Chondrocyte (in vitro differentiated cells): ENCODE measurements around the gene ZBTB40. TPM values are rescaled to one million over a fixed set of nuclear protein-coding genes. Genes with fewer than 3 reads are reported as not detected.

ENCODE experiments used
- DNase-seq: peaks from one replicate; pipeline ENCODE4 v3.0.0; 2021; ENCODE audit warnings: mixed read lengths, low spot score
- H3K27ac Mint-ChIP-seq: one replicate; pipeline ENCODE4 v1.8.0; 2021; ENCODE audit warnings: mild to moderate bottlenecking, moderate library complexity, mixed read lengths; ENCODE audit not compliant: unreplicated experiment
- H3K27me3 Mint-ChIP-seq: 2 replicates; pipeline ENCODE4 v1.8.0; 2021; ENCODE audit warnings: low read depth, mixed read lengths
- H3K36me3 Mint-ChIP-seq: 2 replicates; pipeline ENCODE4 v1.8.0; 2021; ENCODE audit warnings: low read depth, mixed read lengths
- H3K4me1 Mint-ChIP-seq: 2 replicates; pipeline ENCODE4 v1.8.0; 2021; ENCODE audit warnings: low read depth, mild to moderate bottlenecking, mixed read lengths
- H3K4me3 Mint-ChIP-seq: one replicate; pipeline ENCODE4 v1.8.0; 2021; ENCODE audit warnings: mild to moderate bottlenecking, moderate library complexity, mixed read lengths; ENCODE audit not compliant: unreplicated experiment
- H3K9me3 Mint-ChIP-seq: 2 replicates; pipeline ENCODE4 v1.8.0; 2021; ENCODE audit warnings: low read depth, mixed read lengths
- total RNA-seq: library from RNA; stranded (reverse); gene quantifications from 3 replicates; pipeline ENCODE4 v1.2.1, GENCODE V29; 2021
- TF ChIP-seq, protein P1 (sequence below): fragments of 200-600 bp; sonication (generic); IDR thresholded peaks from 2 replicates; pipeline ENCODE4 v1.5.0; 2021; ENCODE audit warnings: antibody characterized with exemption, mild to moderate bottlenecking, moderate library complexity

Gene ZBTB40
- total RNA-seq, 1 donor from 2014 or later = 16.3 TPM

DNA sequence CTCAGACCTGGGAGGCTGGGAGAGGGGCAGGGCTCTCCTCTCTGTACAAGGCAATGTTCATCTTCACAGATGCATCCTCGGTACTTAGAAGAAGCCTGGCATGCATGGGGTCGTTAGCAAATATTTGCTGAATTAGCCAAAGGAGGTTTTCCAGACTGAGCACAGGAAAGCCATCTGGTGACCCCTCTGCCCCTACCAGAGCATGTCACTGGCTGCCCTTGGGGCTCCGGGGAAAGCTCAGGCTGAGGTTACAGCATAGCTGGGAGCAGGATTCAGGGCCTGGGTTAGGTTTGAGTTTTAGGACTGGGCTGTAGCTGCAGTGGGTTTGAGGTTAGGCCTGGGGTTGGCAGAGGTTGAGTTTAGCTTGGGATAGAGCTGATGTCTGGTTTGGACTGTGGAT, 43.4 kb upstream of the ZBTB40 start:
- Mint-ChIP-seq H3K4me1 (peaks cover 18% of the 10 kb centered on the region), H3K27me3 (peaks cover 15% of the 10 kb centered on the region), H3K27ac (no peak overlapping the region), H3K4me3 (no peak overlapping the region), H3K36me3 (peaks cover 3% of the 10 kb centered on the region), H3K9me3 (peaks cover 4% of the 10 kb centered on the region)
- DNase-seq = no peak
- TF ChIP-seq, protein P1, sequence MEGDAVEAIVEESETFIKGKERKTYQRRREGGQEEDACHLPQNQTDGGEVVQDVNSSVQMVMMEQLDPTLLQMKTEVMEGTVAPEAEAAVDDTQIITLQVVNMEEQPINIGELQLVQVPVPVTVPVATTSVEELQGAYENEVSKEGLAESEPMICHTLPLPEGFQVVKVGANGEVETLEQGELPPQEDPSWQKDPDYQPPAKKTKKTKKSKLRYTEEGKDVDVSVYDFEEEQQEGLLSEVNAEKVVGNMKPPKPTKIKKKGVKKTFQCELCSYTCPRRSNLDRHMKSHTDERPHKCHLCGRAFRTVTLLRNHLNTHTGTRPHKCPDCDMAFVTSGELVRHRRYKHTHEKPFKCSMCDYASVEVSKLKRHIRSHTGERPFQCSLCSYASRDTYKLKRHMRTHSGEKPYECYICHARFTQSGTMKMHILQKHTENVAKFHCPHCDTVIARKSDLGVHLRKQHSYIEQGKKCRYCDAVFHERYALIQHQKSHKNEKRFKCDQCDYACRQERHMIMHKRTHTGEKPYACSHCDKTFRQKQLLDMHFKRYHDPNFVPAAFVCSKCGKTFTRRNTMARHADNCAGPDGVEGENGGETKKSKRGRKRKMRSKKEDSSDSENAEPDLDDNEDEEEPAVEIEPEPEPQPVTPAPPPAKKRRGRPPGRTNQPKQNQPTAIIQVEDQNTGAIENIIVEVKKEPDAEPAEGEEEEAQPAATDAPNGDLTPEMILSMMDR = no peak

DNA sequence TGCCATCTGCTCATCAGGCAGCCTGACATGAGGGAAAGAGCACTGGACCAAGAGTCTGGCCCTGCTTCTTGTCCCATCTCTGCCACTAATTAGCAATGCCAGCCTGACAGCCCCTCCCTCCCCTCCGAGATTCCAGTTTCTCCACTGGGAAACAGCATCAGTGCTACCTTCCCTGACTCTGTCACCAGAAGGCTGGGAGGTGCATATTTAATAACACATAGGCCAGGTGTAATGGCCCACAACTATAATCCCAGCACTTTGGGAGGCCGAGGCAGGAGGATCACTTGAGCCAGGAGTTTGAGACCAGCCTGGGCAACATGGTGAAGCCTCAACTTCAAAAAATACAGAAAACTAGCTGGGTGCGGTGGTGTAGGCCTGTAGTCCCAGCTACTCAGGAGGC, 41.2 kb upstream of the ZBTB40 start:
- Mint-ChIP-seq H3K4me3 (no peak overlapping the region), H3K27me3 (no peaks in the 10 kb centered on the region), H3K27ac (no peak overlapping the region), H3K4me1 (peaks cover 33% of the 10 kb centered on the region), H3K36me3 (peaks cover 3% of the 10 kb centered on the region), H3K9me3 (peaks cover 4% of the 10 kb centered on the region)
- DNase-seq = no peak
- TF ChIP-seq, protein P1 = no peak

DNA sequence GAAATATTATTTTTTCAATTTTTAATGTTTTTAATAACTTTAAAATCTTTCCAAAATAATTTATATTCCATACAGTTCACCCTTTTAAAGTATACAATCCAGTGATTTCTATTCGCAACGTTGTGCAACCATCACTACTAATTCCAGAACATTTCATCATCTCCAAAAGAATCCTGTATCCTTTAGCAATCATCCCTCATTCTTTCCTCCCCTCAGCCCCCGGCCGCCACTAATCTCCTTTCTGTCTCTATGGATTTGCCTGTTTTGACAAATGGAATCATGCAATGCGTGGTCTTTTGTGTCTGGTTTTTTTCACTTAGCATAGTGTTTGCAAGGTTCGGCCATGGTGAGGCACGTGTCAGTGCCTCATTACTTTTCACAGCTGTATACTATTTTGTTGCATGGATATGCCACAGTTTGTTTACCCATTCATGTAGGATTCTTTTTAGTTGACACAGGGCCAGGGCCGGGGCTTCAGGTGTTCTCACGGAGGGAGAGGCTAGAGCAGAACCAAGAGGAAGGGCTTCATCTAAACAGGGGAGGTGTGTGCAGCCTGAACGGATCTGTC, 40.6 kb upstream of the ZBTB40 start:
- Mint-ChIP-seq H3K36me3 (peaks cover 3% of the 10 kb centered on the region), H3K27me3 (no peaks in the 10 kb centered on the region), H3K27ac (no peak overlapping the region), H3K4me3 (no peak overlapping the region), H3K9me3 (peaks cover 4% of the 10 kb centered on the region), H3K4me1 (peaks cover 33% of the 10 kb centered on the region)
- no peak for DNase-seq
- TF ChIP-seq, protein P1 = no peak

DNA sequence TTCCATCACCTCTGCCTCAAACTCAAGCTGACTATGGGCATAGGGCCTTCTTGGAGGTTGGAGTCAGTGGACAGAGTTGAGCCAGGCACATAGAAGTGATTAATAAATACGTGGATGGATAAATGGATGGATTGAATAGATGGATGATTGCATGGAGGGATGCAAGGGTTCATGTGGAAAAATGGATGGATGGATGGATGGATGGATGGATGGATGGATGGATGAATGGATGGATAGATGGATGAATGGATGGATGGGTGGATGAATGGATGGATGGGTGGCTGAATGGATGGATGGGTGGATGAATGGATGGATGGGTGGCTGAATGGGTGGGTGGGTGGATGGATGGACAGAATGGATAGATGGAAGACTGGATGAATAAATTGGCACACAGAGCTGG, 40.1 kb upstream of the ZBTB40 start:
- H3K4me1 Mint-ChIP-seq = peaks cover 35% of the 10 kb centered on the region
- H3K27me3 Mint-ChIP-seq = no peaks in the 10 kb centered on the region
- TF ChIP-seq, protein P1 = no peak
- H3K36me3 Mint-ChIP-seq = peaks cover 3% of the 10 kb centered on the region
- no peak for DNase-seq
- H3K4me3 Mint-ChIP-seq = no peak overlapping the region
- no peak overlapping the region for H3K27ac Mint-ChIP-seq
- peaks cover 4% of the 10 kb centered on the region for H3K9me3 Mint-ChIP-seq

DNA sequence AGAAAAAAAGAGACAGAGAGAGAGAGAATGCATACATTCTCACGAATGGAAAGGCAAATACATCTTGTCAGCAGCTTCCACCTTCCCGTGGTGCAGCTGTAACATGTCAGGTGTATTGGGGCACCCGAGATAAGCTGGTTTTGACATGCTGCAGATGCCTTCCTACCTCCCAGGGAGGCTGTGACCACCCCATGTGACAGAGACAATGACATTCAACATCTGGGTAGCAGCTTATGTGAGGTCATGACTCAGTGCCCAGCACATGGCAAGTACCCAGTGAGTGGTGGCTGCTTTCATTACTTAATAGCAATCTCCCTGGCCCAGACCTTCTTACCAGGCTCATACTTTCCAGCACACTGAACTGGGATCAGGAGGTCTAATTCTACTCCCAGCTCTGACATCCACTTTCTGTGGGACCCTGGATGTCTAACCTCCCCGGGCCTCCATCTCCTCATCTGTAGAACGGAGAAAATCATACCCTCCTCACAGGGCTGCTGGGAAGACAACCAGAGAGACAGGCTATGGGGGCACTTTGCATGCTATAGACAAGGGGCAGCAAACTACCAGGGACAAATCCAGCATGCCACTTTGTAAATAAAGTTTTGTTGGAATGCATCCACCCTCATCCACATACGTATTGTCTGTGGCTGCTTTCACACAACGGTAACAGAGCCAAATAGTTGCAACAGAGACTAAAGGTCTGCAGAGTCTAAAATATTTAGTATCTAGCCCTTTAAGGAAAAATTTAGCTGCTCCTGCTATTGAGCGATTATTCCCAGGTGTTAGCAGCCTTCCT, 38.5 kb upstream of the ZBTB40 start:
- DNase-seq = no peak
- Mint-ChIP-seq H3K36me3 (peaks cover 3% of the 10 kb centered on the region), H3K9me3 (peaks cover 4% of the 10 kb centered on the region), H3K27ac (peak overlapping the region; percentile 52), H3K27me3 (no peaks in the 10 kb centered on the region), H3K4me1 (peaks cover 29% of the 10 kb centered on the region), H3K4me3 (no peak overlapping the region)
- TF ChIP-seq, protein P1 = no peak
